ENCODE results near the gene CRIM1. TPM values are rescaled to one million over a fixed set of nuclear protein-coding genes. Genes with fewer than 3 reads are reported as not detected.

The CRIM1 gene
- polyA plus RNA-seq, 4 donors: 85.0 to 97.7 (median 90.4) TPM

- no peak for DNase-seq (ENCODE audit: low read depth in 4 of 4, low spot score in 2 of 4)
Observed at GRCh38 chr2:36477315-36477714, 121.7 kb downstream of the CRIM1 start.

DNA sequence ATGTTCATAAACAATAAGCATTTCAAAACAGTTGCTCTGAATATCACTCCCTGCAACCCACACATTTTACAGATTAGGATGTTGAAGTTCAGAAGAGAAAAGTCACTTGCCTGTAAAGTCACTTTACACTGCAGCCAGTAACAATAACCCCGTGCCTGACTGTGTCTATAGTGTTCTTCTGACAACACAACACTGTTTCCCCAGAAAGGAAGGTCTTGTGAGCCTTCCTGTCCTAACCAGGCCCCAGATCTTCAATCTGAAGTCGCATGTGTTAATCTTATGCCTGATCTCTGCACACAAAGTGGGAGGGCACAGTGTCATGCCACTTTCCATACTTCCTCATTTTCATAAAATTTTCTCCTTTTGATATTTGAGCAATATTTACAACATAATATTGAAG lies 122.2 kb downstream of the CRIM1 start:
- DNase-seq (ENCODE audit: low read depth in 4 of 4, low spot score in 2 of 4): no peak

DNA sequence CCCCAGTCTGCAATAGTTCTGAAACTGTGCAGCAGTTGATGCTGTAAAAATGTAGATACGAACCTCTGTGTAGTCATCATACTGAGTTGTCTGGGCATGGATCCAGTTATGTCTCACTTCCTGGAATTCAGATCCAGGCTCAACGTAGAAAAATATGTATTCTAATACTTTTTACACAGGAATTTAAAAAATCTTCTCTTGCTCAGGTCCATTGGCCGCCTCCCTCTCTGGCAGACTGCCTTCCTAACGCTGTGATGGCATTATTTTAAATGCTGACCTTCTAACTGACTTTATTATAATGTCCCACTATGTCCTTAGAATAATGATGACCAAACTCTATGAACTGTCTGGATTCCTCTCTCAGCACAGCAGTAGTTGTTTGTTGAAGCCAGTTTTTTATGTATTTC lies 122.8 kb downstream of the CRIM1 start:
- no peak for DNase-seq (ENCODE audit: low read depth in 4 of 4, low spot score in 2 of 4)

DNA sequence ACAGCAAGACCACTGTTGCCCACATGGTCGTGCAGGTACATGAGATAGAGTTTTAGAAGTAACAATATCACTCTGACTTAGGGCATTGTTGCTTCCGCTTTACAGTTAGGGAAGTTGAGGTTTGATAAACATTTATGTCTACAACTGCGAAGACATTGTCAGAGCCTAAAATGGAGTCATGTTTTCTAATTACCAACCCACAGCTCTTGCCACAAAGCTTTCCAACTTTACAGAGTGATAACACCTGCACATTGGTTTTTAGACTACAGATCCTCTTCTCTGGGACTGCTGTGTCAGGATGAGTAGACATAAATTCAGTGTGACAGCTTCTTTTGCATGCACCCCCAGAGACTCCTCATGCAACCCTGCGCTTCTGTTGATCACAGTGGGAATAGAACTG lies 123.4 kb downstream of the CRIM1 start:
- DNase-seq (ENCODE audit: low read depth in 4 of 4, low spot score in 2 of 4): no peak

DNA sequence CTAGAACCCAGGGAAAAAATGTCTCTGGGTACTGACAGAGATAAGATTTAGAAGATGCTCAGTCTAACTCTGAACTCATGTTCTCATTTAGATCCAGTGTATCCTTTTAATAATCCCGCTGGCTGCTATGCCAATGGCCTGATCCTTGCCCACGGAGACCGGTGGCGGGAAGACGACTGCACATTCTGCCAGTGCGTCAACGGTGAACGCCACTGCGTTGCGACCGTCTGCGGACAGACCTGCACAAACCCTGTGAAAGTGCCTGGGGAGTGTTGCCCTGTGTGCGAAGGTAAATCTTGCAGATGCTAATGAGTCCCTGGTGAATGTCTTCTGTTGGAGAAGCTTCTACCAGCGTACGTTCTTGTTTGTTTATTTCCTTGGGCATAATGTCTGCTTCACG lies 123.8 kb downstream of the CRIM1 start:
- DNase-seq (ENCODE audit: low read depth in 4 of 4, low spot score in 2 of 4): no peak

GRCh38 chr2:36480028-36480427 lies 124.5 kb downstream of the CRIM1 start:
- DNase-seq (ENCODE audit: low read depth in 4 of 4, low spot score in 2 of 4): no peak

GRCh38 chr2:36480636-36481035 lies 125.1 kb downstream of the CRIM1 start:
- DNase-seq (ENCODE audit: low read depth in 4 of 4, low spot score in 2 of 4): no peak

DNA sequence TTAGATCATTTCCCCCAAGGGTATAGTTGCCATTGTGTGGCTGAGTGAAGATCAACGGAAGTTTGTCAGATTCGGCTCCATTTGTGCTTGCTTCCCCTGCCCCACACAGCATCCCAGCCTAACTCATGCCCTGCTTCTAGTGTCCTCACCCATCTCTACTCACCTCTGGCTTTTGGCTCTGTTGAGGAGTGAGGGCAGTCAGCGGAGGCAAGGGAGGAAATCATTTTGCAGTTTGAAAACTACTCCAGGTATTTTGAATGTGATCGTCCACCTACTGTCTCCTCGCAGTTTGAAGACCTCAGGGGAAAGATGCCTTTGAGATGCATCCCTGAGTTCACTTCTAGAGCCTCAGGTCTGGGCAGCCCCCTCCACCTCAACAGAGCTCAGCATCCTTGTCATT lies 126.1 kb downstream of the CRIM1 start:
- DNase-seq (ENCODE audit: low read depth in 4 of 4, low spot score in 2 of 4): no peak

DNA sequence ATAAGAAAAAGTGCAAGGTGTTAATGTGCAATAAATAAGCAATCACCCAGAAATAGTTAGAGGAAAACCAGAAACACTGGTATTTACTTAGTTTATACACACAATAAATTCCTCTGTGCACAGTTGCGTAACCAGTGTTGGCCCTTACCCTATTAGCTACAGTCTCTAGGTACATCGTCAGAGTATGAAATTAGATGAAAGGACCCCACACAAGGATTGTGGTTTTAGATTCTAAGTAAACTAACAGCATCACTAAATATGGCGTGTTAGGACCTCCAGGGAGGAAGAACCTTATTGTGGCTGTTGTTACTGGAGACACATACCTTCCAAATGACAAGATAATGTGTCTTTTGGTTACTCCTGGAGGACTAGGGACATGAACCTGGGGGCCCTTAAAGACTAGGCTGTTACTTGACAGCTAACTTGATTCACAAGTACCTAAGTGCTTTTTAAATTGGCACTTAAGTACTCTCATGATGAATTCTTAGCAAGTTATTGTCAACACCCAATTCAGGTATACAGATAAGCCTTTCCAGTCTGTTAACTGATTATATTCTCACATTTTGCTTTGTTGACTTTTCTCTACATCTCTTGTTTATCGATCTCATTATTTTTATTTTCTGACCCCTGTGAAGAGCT lies 127.1 kb downstream of the CRIM1 start:
- DNase-seq (ENCODE audit: low read depth in 4 of 4, low spot score in 2 of 4): no peak

DNA sequence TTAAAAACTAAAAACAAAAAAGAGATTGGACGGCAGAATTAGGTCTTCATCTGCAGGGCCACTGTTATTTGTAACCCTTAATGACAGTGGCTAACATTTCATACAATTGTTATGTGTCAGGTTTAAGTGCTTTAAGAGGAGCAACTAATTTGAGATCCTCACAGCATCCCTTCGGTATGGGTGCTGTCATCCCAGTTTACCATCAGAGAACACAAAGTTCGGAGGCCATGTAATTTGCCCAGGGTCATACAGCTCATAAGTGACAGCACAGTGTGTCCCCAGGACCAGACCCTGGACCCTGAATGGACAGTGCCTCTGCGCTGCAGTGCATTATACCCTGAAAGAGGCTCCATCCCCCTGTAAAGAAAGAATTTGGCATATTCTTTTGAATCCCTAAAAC lies 127.7 kb downstream of the CRIM1 start:
- DNase-seq (ENCODE audit: low read depth in 4 of 4, low spot score in 2 of 4): no peak

DNA sequence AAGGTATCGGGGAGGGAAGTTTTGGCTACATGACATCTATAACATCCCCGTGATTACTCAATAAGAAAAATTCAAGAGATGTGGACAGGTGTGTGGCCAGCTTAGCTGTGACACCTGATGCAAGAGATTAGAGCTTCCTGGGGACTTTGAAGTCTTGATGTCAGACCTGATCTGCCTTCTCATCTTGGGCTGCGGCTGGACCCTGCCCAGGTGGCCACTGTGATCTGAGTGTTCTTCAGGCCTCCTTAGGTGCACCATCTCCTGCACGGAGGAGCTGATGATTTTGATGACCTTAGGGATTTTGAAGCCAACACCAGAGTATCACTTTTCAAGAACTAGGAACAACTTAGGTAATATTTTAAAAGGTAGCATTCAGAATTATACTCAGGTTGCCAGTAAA lies 128.9 kb downstream of the CRIM1 start:
- no peak for DNase-seq (ENCODE audit: low read depth in 4 of 4, low spot score in 2 of 4)

- no peak for DNase-seq (ENCODE audit: low read depth in 4 of 4, low spot score in 2 of 4)
Observed at GRCh38 chr2:36485521-36485920, 129.9 kb downstream of the CRIM1 start.

DNA sequence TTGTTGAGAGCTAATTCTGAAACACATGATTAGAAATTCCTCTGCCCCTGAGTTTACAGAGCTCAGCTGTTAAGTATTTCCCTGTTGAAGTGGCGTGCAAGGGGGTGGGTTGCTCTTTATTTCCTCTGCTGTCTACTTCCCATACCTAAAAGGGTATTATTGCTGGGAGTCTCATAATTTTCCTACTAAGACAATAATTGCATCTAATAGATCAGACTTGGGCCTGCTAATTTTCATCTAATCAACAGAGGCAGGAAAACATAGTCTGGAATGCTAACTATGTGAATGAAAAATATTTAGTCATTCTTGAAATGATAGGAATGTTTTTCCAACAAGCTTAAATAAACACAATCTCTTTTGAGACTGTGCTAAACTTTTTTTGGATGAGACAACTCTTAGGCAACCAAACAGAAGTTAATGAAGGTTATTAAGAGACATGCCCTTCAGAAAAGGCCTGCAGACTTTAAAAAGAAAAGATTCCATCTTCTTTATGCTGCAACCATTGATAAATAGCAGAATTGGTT lies 131.0 kb downstream of the CRIM1 start:
- DNase-seq (ENCODE audit: low read depth in 4 of 4, low spot score in 2 of 4): no peak

GRCh38 chr2:36487947-36488346 lies 132.4 kb downstream of the CRIM1 start:
- no peak for DNase-seq (ENCODE audit: low read depth in 4 of 4, low spot score in 2 of 4)

DNA sequence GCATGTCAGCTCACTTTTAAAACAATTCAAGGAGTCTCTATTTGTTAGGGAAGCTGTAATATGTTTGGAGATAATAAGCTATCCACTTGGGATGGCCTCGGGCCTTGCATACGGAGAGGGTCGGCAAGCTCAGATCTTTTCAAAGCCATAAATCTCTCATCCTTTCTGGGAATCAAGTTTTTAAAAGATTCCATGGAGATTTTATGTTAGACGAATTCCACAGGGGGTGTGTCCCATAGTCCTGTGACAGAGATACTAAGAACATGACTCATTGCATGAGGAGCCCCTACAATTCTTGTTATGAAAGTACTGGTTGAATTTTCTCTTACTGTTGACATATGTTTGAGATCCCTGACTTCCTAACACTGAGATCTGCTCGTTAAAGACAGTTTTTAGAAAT lies 133.7 kb downstream of the CRIM1 start:
- DNase-seq (ENCODE audit: low read depth in 4 of 4, low spot score in 2 of 4): no peak

DNA sequence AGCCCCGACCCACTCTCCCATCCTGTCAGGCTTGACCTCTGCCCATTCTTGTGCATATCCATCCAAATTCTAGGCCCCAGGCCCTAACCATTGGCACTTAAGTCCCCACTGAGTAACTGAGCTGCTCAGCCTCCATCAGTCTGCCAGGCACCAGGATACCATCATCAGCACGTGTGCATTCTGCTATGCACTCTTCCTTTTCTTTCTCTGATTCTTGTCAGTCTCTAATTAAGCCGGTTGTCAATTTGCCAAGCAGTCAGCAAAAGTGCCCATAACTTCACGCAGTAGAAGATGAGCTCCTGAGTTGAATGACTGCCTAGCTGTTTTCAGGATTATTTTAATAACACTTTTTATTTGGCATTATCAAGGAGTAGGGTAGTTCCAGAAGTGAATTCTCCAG lies 135.2 kb downstream of the CRIM1 start:
- DNase-seq (ENCODE audit: low read depth in 4 of 4, low spot score in 2 of 4): no peak

DNA sequence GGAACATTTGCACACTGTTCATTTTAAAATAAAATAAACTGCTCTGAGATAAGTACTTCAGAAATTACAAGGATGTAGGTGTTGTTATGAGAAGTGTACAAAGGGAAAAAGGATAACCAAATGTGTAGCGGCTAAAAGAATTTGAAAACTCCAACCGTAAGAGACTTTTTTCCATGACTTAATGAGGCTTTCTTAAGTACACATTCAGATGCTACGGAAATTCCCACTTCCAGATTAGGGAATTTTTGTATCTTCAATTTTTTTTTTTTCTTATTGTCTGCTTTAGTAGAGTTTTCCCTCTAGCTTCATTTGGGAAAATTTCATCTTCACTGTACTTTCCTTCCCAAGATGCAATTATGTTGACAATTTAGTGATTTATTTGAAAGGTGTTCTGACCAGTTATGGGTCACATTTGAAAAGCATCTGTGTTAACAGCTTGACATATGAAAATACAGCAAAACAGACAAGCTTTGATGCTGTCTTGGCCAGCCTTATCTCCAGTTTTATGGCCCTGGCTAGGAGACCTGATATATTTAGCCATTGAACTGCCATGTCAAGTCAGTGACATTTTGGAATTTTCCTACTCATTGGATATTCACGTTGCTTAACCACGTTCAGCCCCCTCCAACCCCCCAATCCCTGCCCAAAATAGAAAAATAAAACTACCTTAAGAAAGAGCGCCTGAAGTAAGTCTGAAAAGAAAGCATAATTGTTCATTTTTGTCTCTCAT lies 136.8 kb downstream of the CRIM1 start:
- DNase-seq (ENCODE audit: low read depth in 4 of 4, low spot score in 2 of 4): no peak

DNA sequence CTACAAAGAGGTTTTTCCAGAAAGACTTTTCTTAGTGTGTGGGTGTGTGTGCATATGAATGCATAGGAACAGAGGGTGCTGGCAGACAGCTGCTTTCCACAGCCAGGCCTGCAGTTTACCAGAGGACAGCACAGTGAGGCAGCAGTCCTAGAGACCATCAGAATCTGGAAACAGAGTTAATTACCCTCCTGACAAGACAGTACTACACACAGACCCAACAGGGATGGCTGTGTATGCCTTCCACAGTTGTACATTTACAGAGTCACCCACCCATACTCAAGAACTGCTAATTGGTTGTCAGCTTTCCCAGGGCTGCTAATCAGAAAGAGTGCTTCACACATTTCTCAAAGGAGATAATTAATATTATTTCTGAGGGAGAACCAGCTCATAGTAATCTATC lies 137.7 kb downstream of the CRIM1 start:
- no peak for DNase-seq (ENCODE audit: low read depth in 4 of 4, low spot score in 2 of 4)

DNA sequence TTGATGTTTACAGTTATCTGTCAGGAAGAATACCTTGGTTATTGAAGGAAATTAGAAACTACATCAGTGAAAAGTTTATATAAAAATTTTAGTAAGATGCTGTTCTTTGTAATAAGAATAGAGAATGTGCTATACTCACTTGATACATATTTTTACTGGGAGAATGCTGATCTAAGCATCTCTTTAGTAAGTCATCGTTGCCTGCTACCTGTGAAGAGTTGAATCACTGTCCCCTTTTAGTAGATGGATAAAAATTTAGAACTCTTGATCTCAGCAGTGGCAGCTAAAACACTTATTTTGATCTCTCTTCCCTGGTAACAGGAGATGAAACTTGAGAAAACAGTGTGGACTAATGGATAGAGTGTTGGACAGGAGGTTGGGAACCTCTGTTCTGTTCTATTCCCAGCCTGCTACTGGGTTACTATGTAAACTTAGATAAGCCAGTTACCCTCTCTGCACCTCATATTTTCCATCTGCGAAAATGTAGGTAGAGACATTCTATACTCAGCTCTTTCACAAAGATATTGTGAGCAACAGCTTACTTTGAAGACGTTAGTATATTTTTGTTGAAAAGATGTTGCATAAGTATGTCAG lies 142.1 kb downstream of the CRIM1 start:
- no peak for DNase-seq (ENCODE audit: low read depth in 4 of 4, low spot score in 2 of 4)

DNA sequence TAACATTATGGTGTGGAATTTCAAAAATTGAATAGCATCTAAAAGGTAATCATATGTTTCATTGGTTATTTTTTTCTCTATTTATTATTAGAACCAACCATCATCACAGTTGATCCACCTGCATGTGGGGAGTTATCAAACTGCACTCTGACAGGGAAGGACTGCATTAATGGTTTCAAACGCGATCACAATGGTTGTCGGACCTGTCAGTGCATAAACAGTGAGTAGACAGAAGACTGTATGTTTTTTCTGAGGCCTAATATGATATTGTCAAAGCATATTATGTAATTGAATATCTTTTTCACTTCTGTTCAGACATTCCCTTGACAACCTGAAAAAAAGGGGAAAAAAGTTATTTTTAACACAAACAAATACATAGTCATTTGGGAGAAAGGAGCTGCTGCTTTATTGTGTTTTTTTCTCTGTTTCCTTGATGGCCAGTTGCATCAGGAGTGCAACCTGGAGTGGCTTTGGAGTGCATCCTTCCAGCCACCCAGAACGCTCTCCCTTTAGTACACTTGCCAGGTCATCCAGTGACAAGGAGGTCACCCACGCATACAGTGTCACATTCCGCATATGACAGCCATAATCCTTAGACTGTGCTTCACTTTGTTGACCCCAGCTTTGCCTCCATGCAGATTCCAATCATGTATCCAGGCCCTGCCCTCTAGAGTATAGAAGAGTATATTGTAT lies 143.7 kb downstream of the CRIM1 start:
- no peak for DNase-seq (ENCODE audit: low read depth in 4 of 4, low spot score in 2 of 4)

DNA sequence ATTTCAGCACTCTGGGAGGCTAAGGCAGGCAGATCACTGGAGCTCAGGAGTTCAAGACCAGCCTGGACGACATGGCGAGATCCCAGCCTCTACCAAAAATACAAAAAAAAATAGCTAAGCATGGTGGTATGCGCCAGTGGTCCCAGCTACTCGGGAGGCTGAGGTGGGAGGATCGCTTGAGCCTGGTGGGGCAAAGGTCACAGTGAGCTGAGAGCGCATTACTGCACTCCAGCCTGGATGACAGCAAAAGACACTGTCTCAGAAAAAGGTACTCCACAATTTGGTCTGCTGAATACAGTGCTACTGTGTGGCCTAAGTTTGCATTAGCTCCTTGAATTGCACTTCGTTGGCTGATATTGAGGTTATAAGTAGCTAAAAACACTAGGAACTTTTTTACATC lies 144.5 kb downstream of the CRIM1 start:
- no peak for DNase-seq (ENCODE audit: low read depth in 4 of 4, low spot score in 2 of 4)

Data from left renal cortex interstitium (tissue), 4 donors.